ENCODE results near the gene CD59. TPM values are rescaled to one million over a fixed set of nuclear protein-coding genes. Genes with fewer than 3 reads are reported as not detected.
A peak's percentile ranks its signal among the peaks of the same experiment; 100 is the strongest.

CD59 gene, protein sequence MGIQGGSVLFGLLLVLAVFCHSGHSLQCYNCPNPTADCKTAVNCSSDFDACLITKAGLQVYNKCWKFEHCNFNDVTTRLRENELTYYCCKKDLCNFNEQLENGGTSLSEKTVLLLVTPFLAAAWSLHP
- 1,185 and 1,281 TPM in 2 replicates for total RNA-seq (2022)
- percentile 99 among the genes with signal in this experiment for Bru-seq, nascent RNA
- BruChase-seq, experiment 1, labeled RNA remaining after a 6-hour chase = percentile 99 among the genes with signal in this experiment
- percentile 99 among the genes with signal in this experiment for BruChase-seq, experiment 2, labeled RNA remaining after a 2-hour chase
- long read RNA-seq, full-length matches to known transcripts = 827 of 983 reads
- long read RNA-seq, partial matches to known transcripts = 69 of 983 reads
- long read RNA-seq, other reads (novel, unspliced or antisense) = 87 of 983 reads

DNA sequence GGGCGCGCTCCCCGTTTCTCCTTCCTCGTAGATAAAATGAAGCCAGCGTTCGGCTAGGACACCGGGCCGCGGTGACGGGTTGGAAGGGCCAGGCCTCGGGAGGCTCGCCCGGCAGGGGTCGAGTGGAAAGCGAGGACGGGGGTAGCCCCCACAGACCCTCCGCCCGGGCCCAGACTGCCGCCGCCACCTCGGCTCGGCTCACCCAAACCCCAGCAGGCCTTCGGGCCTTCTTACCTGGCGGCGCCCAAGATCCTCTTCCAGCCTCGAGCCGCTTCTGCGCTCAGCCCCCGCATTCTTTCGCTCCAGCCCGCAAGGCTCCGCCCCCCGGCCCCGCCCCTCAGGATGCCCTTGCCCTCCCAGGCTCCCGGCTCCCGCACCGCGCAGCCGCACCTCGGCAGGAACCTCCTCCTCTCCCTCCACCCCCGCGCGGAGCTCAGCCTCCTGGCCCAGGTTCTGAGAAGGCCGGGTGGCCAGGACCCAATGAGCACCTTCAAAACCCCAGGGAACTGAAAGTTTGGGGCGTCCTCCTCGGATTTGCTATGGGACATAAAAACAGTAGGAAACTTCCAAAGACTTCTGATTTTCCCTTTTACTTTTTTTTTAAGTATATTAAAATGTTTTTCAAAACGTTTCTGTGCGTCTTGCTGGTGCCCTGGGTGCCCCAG is at the start of gene CD59:
Gene CD59, minus strand, starts transcription at position 276 of the 665 bp plus-strand sequence. CDS start 13,978 bp downstream, outside the sequence.
- Mint-ChIP-seq H3K9me3 (ENCODE audit: low read depth, unreplicated experiment) (peaks cover 2% of the 10 kb centered on the region), H3K27ac (ENCODE audit: unreplicated experiment) (peak within 1 kb of the TSS; percentile 58), H3K36me3 (ENCODE audit: insufficient read depth, unreplicated experiment) (peaks cover 57% of the 10 kb centered on the region), H3K4me1 (ENCODE audit: low read depth, unreplicated experiment) (peaks cover 47% of the 10 kb centered on the region), H3K27me3 (ENCODE audit: unreplicated experiment) (no peaks in the 10 kb centered on the region), H3K4me3 (ENCODE audit: low read depth, unreplicated experiment) (peak within 1 kb of the TSS; percentile 77)
- CTCF ChIA-PET = interaction anchor here (0.5 to 1.4 kb wide), 9 partner anchors 20 to 394 kb away, joined by 3 to 8 read pairs (median 3); no protein-coding TSS in a partner anchor
- DNase-seq = peak; percentile 98
- TSS peak; percentile 28 for BruUV-seq (replicated peaks)
- TF ChIP-seq, protein P1, sequence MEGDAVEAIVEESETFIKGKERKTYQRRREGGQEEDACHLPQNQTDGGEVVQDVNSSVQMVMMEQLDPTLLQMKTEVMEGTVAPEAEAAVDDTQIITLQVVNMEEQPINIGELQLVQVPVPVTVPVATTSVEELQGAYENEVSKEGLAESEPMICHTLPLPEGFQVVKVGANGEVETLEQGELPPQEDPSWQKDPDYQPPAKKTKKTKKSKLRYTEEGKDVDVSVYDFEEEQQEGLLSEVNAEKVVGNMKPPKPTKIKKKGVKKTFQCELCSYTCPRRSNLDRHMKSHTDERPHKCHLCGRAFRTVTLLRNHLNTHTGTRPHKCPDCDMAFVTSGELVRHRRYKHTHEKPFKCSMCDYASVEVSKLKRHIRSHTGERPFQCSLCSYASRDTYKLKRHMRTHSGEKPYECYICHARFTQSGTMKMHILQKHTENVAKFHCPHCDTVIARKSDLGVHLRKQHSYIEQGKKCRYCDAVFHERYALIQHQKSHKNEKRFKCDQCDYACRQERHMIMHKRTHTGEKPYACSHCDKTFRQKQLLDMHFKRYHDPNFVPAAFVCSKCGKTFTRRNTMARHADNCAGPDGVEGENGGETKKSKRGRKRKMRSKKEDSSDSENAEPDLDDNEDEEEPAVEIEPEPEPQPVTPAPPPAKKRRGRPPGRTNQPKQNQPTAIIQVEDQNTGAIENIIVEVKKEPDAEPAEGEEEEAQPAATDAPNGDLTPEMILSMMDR (IDR thresholded peaks at IDR 0.05; ENCODE audit: unreplicated experiment) = no peak
- intact Hi-C loops (cut with micrococcal nuclease; ENCODE audit: unreplicated experiment) = no loop called here

DNA sequence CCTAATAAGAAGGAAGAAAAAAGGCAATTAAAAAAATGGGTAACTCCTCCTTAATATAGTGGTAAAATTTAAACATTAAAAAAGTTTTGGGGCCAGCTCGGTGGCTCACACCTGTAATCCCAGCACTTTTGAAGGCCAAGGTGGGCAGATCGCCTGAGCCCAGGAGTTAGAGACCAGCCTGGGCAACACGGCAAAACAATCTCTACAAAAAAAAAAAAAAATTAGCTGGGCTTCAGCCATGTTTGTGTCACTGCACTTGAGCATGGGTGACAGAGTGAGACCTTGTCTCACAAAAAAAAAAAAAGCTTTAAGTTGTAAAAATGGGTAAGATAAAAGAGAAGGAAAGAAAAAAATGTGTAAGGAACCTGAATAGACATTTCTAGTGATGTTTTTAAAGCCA is 49.4 kb upstream of the CD59 start:
- intact Hi-C loops (cut with micrococcal nuclease; ENCODE audit: unreplicated experiment) = no loop called here
- TF ChIP-seq, protein P1 (IDR thresholded peaks at IDR 0.05; ENCODE audit: unreplicated experiment) = no peak
- Mint-ChIP-seq H3K27me3 (ENCODE audit: unreplicated experiment) (peaks cover 73% of the 10 kb centered on the region), H3K4me1 (ENCODE audit: low read depth, unreplicated experiment) (no peaks in the 10 kb centered on the region), H3K4me3 (ENCODE audit: low read depth, unreplicated experiment) (no peak overlapping the region), H3K9me3 (ENCODE audit: low read depth, unreplicated experiment) (no peaks in the 10 kb centered on the region), H3K27ac (ENCODE audit: unreplicated experiment) (no peak overlapping the region), H3K36me3 (ENCODE audit: insufficient read depth, unreplicated experiment) (no peaks in the 10 kb centered on the region)
- CTCF ChIA-PET = interaction anchor here (0.6 kb wide), 1 partner anchor 581 kb away, joined by 3 read pairs; no protein-coding TSS in a partner anchor
- DNase-seq = no peak
- BruUV-seq (replicated peaks) = no TSS peak

DNA sequence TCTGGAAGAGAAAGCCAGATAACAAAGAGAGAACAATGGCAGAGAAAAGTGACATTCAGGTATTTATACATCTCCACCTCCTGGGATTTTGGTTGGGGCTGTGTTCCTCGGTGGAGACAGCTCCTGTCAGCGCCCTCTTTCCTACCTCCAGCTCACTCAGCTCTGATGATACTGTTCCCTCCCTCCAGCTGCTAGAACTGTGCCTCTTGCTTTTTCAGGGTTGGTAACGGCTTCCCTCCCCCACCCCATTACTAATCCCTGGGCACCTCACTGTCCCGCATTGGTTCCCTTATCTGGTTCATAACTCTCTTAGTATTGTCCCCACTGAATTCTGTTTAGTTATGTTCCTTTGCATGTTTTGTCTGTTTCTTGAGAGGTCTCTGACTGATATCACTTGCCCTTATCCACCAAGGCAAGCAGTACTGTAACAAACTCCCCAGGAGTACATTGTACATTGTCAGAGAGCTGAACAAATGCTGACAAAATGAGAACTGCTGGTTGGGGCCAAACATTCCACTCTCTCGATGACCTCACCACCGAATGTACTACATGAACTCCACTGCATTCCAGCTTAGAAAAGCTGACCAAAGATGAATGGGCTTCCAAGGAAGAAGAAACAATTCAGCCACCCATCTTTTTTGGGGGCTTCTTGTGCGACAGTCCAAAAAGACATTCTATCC is 43.8 kb upstream of the CD59 start:
- Mint-ChIP-seq H3K27me3 (ENCODE audit: unreplicated experiment) (peaks cover 56% of the 10 kb centered on the region), H3K9me3 (ENCODE audit: low read depth, unreplicated experiment) (no peaks in the 10 kb centered on the region), H3K36me3 (ENCODE audit: insufficient read depth, unreplicated experiment) (peaks cover 5% of the 10 kb centered on the region), H3K4me3 (ENCODE audit: low read depth, unreplicated experiment) (no peak overlapping the region), H3K27ac (ENCODE audit: unreplicated experiment) (no peak overlapping the region), H3K4me1 (ENCODE audit: low read depth, unreplicated experiment) (peaks cover 12% of the 10 kb centered on the region)
- no peak for DNase-seq
- CTCF ChIA-PET = no interaction called here
- no TSS peak for BruUV-seq (replicated peaks)
- intact Hi-C loops (cut with micrococcal nuclease; ENCODE audit: unreplicated experiment) = no loop called here
- TF ChIP-seq, protein P1 (IDR thresholded peaks at IDR 0.05; ENCODE audit: unreplicated experiment) = no peak

DNA sequence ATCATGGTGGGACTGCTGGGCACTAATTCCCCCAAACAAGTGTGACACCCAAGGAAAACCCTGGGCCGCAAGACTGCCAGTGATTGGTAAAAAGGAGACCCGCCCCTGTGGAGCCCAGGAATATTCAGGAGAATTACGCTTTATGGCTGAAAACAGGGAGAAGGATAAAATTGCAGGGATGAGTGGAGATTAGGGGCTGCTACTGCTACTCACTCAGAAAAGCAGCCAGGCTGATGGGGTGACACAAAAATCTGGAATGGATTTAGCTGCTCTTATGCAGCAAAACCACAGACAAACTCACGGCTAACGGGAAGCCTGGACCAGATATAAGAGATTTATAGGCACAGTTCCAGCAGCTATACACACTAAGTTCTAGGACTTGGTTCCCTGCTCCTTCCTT is 42.5 kb upstream of the CD59 start:
- Mint-ChIP-seq H3K4me1 (ENCODE audit: low read depth, unreplicated experiment) (peaks cover 13% of the 10 kb centered on the region), H3K27ac (ENCODE audit: unreplicated experiment) (no peak overlapping the region), H3K36me3 (ENCODE audit: insufficient read depth, unreplicated experiment) (peaks cover 18% of the 10 kb centered on the region), H3K4me3 (ENCODE audit: low read depth, unreplicated experiment) (no peak overlapping the region), H3K27me3 (ENCODE audit: unreplicated experiment) (peaks cover 43% of the 10 kb centered on the region), H3K9me3 (ENCODE audit: low read depth, unreplicated experiment) (no peaks in the 10 kb centered on the region)
- CTCF ChIA-PET = no interaction called here
- no TSS peak for BruUV-seq (replicated peaks)
- TF ChIP-seq, protein P1 (IDR thresholded peaks at IDR 0.05; ENCODE audit: unreplicated experiment) = no peak
- no peak for DNase-seq
- intact Hi-C loops (cut with micrococcal nuclease; ENCODE audit: unreplicated experiment) = no loop called here
